ENCODE measurements around the gene SAMD4B. TPM values are rescaled to one million over a fixed set of nuclear protein-coding genes. Genes with fewer than 3 reads are reported as not detected.
A peak's percentile ranks its signal among the peaks of the same experiment; 100 is the strongest.
"Not testable (repeated sequence)": the region's sequence is repeated elsewhere in the genome, so short reads cannot be mapped to it uniquely, and the experiment has no call there.

Gene SAMD4B
- total RNA-seq, 1 experiment from 2014 or later: 122 TPM

- DNase-seq: peak; percentile 97
- Histone ChIP-seq H3K27me3 (ENCODE audit: control insufficient read depth, insufficient read depth, low read length) (peaks cover 35% of the 10 kb centered on the region), H3K36me3 (replicated peaks; ENCODE audit: control insufficient read depth, insufficient read depth, low read length) (no peaks in the 10 kb centered on the region; the same call in 1 of the 2 replicates), H3K4me3 (ENCODE audit: insufficient read depth, low read depth, low read length) (peak overlapping the region; percentile 59)
Measured at GRCh38 chr19:39307046-39307821, 35.0 kb upstream of the SAMD4B start.

- Histone ChIP-seq H3K36me3 (replicated peaks; ENCODE audit: control insufficient read depth, insufficient read depth, low read length) (no peaks in the 10 kb centered on the region; the same call in 1 of the 2 replicates), H3K4me3 (ENCODE audit: insufficient read depth, low read depth, low read length) (peak overlapping the region; percentile 59), H3K27me3 (ENCODE audit: control insufficient read depth, insufficient read depth, low read length) (peaks cover 35% of the 10 kb centered on the region)
- DNase-seq: peak; percentile 81
Measured at GRCh38 chr19:39307822-39308530, 34.2 kb upstream of the SAMD4B start.

GRCh38 chr19:39308531-39309304 is 33.5 kb upstream of the SAMD4B start:
- Histone ChIP-seq H3K4me3 (ENCODE audit: insufficient read depth, low read depth, low read length) (peak overlapping the region; percentile 59), H3K27me3 (ENCODE audit: control insufficient read depth, insufficient read depth, low read length) (peaks cover 35% of the 10 kb centered on the region), H3K36me3 (replicated peaks; ENCODE audit: control insufficient read depth, insufficient read depth, low read length) (no peaks in the 10 kb centered on the region; the same call in 1 of the 2 replicates)
- peak; percentile 93 for DNase-seq

GRCh38 chr19:39309305-39309670 is 32.9 kb upstream of the SAMD4B start:
- H3K4me3 ChIP-seq (ENCODE audit: insufficient read depth, low read depth, low read length); H3K36me3 ChIP-seq (replicated peaks; ENCODE audit: control insufficient read depth, insufficient read depth, low read length); DNase-seq: not testable (repeated sequence)
- H3K27me3 ChIP-seq (ENCODE audit: control insufficient read depth, insufficient read depth, low read length): peaks cover 35% of the 10 kb centered on the region

- Histone ChIP-seq H3K4me3 (ENCODE audit: insufficient read depth, low read depth, low read length) (no peak overlapping the region), H3K36me3 (replicated peaks; ENCODE audit: control insufficient read depth, insufficient read depth, low read length) (no peaks in the 10 kb centered on the region; the same call in 1 of the 2 replicates), H3K27me3 (ENCODE audit: control insufficient read depth, insufficient read depth, low read length) (peaks cover 25% of the 10 kb centered on the region)
- peak; percentile 89 for DNase-seq
Measured at GRCh38 chr19:39310558-39311311, 31.5 kb upstream of the SAMD4B start.

- Histone ChIP-seq H3K36me3 (replicated peaks; ENCODE audit: control insufficient read depth, insufficient read depth, low read length) (no peaks in the 10 kb centered on the region; the same call in 1 of the 2 replicates), H3K27me3 (ENCODE audit: control insufficient read depth, insufficient read depth, low read length) (peaks cover 2% of the 10 kb centered on the region; the same call in 1 of the 2 replicates), H3K4me3 (ENCODE audit: insufficient read depth, low read depth, low read length) (no peak overlapping the region)
- no peak for DNase-seq
Measured at GRCh38 chr19:39314016-39314728, 28.0 kb upstream of the SAMD4B start.

GRCh38 chr19:39315933-39316332 is 26.3 kb upstream of the SAMD4B start:
- Histone ChIP-seq H3K4me3 (ENCODE audit: insufficient read depth, low read depth, low read length) (no peak overlapping the region), H3K36me3 (replicated peaks; ENCODE audit: control insufficient read depth, insufficient read depth, low read length) (no peaks in the 10 kb centered on the region; the same call in 1 of the 2 replicates), H3K27me3 (ENCODE audit: control insufficient read depth, insufficient read depth, low read length) (peaks cover 14% of the 10 kb centered on the region)
- no peak for DNase-seq

GRCh38 chr19:39316627-39317321 is 25.4 kb upstream of the SAMD4B start:
- H3K4me3 ChIP-seq (ENCODE audit: insufficient read depth, low read depth, low read length): no peak overlapping the region
- no peaks in the 10 kb centered on the region; the same call in 1 of the 2 replicates for H3K36me3 ChIP-seq (replicated peaks; ENCODE audit: control insufficient read depth, insufficient read depth, low read length)
- H3K27me3 ChIP-seq (ENCODE audit: control insufficient read depth, insufficient read depth, low read length): peaks cover 21% of the 10 kb centered on the region
- DNase-seq: no peak

GRCh38 chr19:39317476-39317875 is 24.7 kb upstream of the SAMD4B start:
- Histone ChIP-seq H3K27me3 (ENCODE audit: control insufficient read depth, insufficient read depth, low read length) (peaks cover 21% of the 10 kb centered on the region), H3K36me3 (replicated peaks; ENCODE audit: control insufficient read depth, insufficient read depth, low read length) (no peaks in the 10 kb centered on the region), H3K4me3 (ENCODE audit: insufficient read depth, low read depth, low read length) (no peak overlapping the region)
- no peak for DNase-seq

GRCh38 chr19:39318071-39318470 is 24.1 kb upstream of the SAMD4B start:
- peaks cover 21% of the 10 kb centered on the region for H3K27me3 ChIP-seq (ENCODE audit: control insufficient read depth, insufficient read depth, low read length)
- DNase-seq: no peak
- no peak overlapping the region for H3K4me3 ChIP-seq (ENCODE audit: insufficient read depth, low read depth, low read length)
- H3K36me3 ChIP-seq (replicated peaks; ENCODE audit: control insufficient read depth, insufficient read depth, low read length): no peaks in the 10 kb centered on the region

- H3K27me3 ChIP-seq (ENCODE audit: control insufficient read depth, insufficient read depth, low read length): peaks cover 22% of the 10 kb centered on the region
- H3K36me3 ChIP-seq (replicated peaks; ENCODE audit: control insufficient read depth, insufficient read depth, low read length): no peaks in the 10 kb centered on the region
- H3K4me3 ChIP-seq (ENCODE audit: insufficient read depth, low read depth, low read length): no peak overlapping the region
- DNase-seq: no peak
Measured at GRCh38 chr19:39318690-39319089, 23.5 kb upstream of the SAMD4B start.

- Histone ChIP-seq H3K27me3 (ENCODE audit: control insufficient read depth, insufficient read depth, low read length) (peaks cover 22% of the 10 kb centered on the region), H3K36me3 (replicated peaks; ENCODE audit: control insufficient read depth, insufficient read depth, low read length) (no peaks in the 10 kb centered on the region), H3K4me3 (ENCODE audit: insufficient read depth, low read depth, low read length) (peak overlapping the region; percentile 79)
- DNase-seq: no peak
Measured at GRCh38 chr19:39319098-39319891, 22.9 kb upstream of the SAMD4B start.

All from H7 (cell line).